Lower leg skin (tissue), 3 donors: ENCODE data around the gene FBXO36.

Experiments
- POLR2A ChIP-seq, 2 donors: fragments of 450-650 bp; IDR thresholded peaks; one replicate each; pipeline ENCODE4 v1.6.1; 2016 to 2017; ENCODE audit warnings: antibody characterized with exemption in 2 of 2, mild to moderate bottlenecking in 1 of 2, moderate library complexity in 1 of 2
- TF ChIP-seq, protein P1 (sequence below), 3 donors: fragments of 450-650 bp; IDR thresholded peaks; one replicate each; pipeline ENCODE4 v1.5.1; 2016; ENCODE audit warnings: antibody characterized with exemption in 3 of 3, mild to moderate bottlenecking in 3 of 3, moderate library complexity in 2 of 3

DNA sequence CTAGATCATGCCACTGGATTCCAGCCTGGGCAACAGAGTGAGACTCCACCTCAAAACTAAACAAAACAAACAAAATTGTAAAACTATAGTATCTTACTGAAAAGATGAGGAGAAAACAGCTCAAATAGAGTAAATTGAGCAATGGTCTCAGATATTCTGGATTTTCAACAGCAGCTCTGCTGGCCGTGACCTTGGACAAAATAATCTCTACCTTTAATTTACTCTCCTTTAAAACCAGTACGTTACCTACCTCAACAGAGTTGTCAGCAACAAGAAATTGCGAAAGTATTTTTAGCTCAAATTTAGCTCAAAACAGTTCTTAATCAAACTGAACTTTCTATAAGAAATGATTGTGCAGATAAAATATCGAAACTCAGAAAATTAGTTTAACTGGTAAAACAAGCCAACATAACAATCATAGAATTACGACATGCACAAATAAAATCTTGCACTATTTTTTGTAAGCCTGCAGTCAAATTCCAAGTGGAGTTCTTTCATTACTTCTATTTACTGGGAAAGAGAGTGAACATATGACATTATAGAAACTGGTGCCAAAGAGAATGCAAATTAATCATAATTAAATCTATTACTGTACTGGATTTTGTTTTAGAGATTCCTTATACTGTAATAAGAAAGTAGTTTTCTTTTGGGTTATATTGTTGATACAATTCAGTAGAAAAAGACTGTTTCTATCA lies 41.3 kb upstream of the FBXO36 start:
- TF ChIP-seq, protein P1, sequence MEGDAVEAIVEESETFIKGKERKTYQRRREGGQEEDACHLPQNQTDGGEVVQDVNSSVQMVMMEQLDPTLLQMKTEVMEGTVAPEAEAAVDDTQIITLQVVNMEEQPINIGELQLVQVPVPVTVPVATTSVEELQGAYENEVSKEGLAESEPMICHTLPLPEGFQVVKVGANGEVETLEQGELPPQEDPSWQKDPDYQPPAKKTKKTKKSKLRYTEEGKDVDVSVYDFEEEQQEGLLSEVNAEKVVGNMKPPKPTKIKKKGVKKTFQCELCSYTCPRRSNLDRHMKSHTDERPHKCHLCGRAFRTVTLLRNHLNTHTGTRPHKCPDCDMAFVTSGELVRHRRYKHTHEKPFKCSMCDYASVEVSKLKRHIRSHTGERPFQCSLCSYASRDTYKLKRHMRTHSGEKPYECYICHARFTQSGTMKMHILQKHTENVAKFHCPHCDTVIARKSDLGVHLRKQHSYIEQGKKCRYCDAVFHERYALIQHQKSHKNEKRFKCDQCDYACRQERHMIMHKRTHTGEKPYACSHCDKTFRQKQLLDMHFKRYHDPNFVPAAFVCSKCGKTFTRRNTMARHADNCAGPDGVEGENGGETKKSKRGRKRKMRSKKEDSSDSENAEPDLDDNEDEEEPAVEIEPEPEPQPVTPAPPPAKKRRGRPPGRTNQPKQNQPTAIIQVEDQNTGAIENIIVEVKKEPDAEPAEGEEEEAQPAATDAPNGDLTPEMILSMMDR (IDR thresholded peaks at IDR 0.05): no peak
- no peak for TF ChIP-seq POLR2A (IDR thresholded peaks at IDR 0.05)
